ENCODE results near the gene ZCCHC7. TPM values are rescaled to one million over a fixed set of nuclear protein-coding genes. Genes with fewer than 3 reads are reported as not detected.

Gene ZCCHC7
- total RNA-seq, 1 experiment from 2014 or later: 31.2 TPM

DNA sequence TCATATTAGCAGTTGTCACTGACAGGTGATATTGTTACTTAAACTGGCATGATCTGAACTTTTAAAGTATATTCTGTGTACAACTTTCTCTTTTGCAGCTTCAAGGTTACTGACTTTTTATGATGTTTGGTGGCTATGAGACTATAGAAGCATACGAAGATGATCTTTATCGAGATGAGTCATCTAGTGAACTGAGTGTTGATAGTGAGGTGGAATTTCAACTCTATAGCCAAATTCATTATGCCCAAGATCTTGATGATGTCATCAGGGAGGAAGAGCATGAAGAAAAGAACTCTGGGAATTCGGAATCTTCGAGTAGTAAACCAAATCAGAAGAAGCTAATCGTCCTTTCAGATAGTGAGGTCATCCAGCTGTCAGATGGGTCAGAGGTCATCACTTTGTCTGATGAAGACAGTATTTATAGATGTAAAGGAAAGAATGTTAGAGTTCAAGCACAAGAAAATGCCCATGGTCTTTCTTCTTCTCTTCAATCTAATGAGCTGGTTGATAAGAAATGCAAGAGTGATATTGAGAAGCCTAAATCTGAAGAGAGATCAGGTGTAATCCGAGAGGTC lies 5.9 kb downstream of the ZCCHC7 start:
- Histone ChIP-seq H3K9ac (ENCODE audit: low read length) (no peak overlapping the region), H4K20me1 (ENCODE audit: insufficient read depth) (0 out of 2 replicates have a peak, but pooled peaks cover 6% of the 10 kb centered on the region), H3K27ac (ENCODE audit: low read depth, low read length) (no peak overlapping the region), H3K4me3 (replicated peaks in 1 of 2; ENCODE audit: low read depth in 1 of 2, low read length in 2 of 2) (no peak overlapping the region), H3K9me2 (ENCODE audit: insufficient read depth) (no peaks in the 10 kb centered on the region), H3K4me2 (ENCODE audit: low read length) (no peak overlapping the region), H3K36me3 (ENCODE audit: control insufficient read depth in 1 of 2, insufficient read depth in 2 of 2, low read length in 2 of 2) (peaks cover 12 to 18% of the 10 kb centered on the region in 2 experiments; a peak in 3 of 4 replicates), H3K27me3 (ENCODE audit: insufficient read depth, low read length) (no peaks in the 10 kb centered on the region), H3K9me3 (ENCODE audit: control insufficient read depth in 1 of 2, insufficient read depth in 1 of 2, low read depth in 1 of 2, low read length in 2 of 2) (no peaks in the 10 kb centered on the region), H2AFZ (ENCODE audit: low read depth, low read length, poor library complexity, severe bottlenecking) (no peak overlapping the region), H3K4me1 (ENCODE audit: control insufficient read depth in 1 of 2, insufficient read depth in 2 of 2, low read length in 2 of 2) (peaks cover 5% of the 10 kb centered on the region in 2 experiments), H3K79me2 (ENCODE audit: insufficient read depth, low read length) (peaks cover 91% of the 10 kb centered on the region)
- intact Hi-C loops (cut with micrococcal nuclease): no loop called here
- ChIA-PET CTCF (no interaction called here), RAD21 (ENCODE audit: low non-redundant PET in 1 of 2, low total read pairs in 2 of 2, uncharacterized antibody in 2 of 2, unreplicated experiment in 2 of 2) (no interaction called here), POLR2A (no interaction called here)
- no TSS peak for BruUV-seq (replicated peaks)
- no peak for ATAC-seq
- TF ChIP-seq EZH2phosphoT487 (IDR thresholded peaks at IDR 0.05; ENCODE audit: borderline replicate concordance): no peak
- TF ChIP-seq, protein P1, sequence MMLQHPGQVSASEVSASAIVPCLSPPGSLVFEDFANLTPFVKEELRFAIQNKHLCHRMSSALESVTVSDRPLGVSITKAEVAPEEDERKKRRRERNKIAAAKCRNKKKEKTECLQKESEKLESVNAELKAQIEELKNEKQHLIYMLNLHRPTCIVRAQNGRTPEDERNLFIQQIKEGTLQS (IDR thresholded peaks at IDR 0.05): no peak
- TF ChIP-seq SIN3A (IDR thresholded peaks at IDR 0.05; ENCODE audit: low read depth): no peak
- TF ChIP-seq, protein P2, sequence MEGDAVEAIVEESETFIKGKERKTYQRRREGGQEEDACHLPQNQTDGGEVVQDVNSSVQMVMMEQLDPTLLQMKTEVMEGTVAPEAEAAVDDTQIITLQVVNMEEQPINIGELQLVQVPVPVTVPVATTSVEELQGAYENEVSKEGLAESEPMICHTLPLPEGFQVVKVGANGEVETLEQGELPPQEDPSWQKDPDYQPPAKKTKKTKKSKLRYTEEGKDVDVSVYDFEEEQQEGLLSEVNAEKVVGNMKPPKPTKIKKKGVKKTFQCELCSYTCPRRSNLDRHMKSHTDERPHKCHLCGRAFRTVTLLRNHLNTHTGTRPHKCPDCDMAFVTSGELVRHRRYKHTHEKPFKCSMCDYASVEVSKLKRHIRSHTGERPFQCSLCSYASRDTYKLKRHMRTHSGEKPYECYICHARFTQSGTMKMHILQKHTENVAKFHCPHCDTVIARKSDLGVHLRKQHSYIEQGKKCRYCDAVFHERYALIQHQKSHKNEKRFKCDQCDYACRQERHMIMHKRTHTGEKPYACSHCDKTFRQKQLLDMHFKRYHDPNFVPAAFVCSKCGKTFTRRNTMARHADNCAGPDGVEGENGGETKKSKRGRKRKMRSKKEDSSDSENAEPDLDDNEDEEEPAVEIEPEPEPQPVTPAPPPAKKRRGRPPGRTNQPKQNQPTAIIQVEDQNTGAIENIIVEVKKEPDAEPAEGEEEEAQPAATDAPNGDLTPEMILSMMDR (IDR thresholded peaks at IDR 0.05 in 2 of 3, conservative IDR thresholded peaks at IDR 0.05 in 1 of 3; ENCODE audit: borderline replicate concordance in 1 of 3, insufficient read depth in 1 of 3, low read depth in 2 of 3, low read length in 2 of 3): no peak
- no peak for TF ChIP-seq RAD21 (IDR thresholded peaks at IDR 0.05; ENCODE audit: low read depth)
- no peak for TF ChIP-seq CEBPB (IDR thresholded peaks at IDR 0.05; ENCODE audit: low read depth)
- TF ChIP-seq YY1 (IDR thresholded peaks at IDR 0.05; ENCODE audit: extremely low read depth, insufficient replicate concordance, low read depth, low read length): no peak
- TF ChIP-seq, protein P3, sequence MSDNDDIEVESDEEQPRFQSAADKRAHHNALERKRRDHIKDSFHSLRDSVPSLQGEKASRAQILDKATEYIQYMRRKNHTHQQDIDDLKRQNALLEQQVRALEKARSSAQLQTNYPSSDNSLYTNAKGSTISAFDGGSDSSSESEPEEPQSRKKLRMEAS (IDR thresholded peaks at IDR 0.05): no peak
- no peak for TF ChIP-seq SRF (IDR thresholded peaks at IDR 0.05; ENCODE audit: low read depth)
- TF ChIP-seq JUND (IDR thresholded peaks at IDR 0.05): no peak
- TF ChIP-seq EGR1 (IDR thresholded peaks at IDR 0.05; ENCODE audit: low read depth): no peak
- no peak for TF ChIP-seq ZNF274 (IDR thresholded peaks at IDR 0.05; ENCODE audit: low read depth, low read length)
- no peak for TF ChIP-seq FOSL1 (IDR thresholded peaks at IDR 0.05; ENCODE audit: low read depth)
- TF ChIP-seq TCF7L2 (IDR thresholded peaks at IDR 0.05; ENCODE audit: borderline replicate concordance, extremely low read depth, insufficient read depth, insufficient read length): no peak
- TF ChIP-seq, protein P4, sequence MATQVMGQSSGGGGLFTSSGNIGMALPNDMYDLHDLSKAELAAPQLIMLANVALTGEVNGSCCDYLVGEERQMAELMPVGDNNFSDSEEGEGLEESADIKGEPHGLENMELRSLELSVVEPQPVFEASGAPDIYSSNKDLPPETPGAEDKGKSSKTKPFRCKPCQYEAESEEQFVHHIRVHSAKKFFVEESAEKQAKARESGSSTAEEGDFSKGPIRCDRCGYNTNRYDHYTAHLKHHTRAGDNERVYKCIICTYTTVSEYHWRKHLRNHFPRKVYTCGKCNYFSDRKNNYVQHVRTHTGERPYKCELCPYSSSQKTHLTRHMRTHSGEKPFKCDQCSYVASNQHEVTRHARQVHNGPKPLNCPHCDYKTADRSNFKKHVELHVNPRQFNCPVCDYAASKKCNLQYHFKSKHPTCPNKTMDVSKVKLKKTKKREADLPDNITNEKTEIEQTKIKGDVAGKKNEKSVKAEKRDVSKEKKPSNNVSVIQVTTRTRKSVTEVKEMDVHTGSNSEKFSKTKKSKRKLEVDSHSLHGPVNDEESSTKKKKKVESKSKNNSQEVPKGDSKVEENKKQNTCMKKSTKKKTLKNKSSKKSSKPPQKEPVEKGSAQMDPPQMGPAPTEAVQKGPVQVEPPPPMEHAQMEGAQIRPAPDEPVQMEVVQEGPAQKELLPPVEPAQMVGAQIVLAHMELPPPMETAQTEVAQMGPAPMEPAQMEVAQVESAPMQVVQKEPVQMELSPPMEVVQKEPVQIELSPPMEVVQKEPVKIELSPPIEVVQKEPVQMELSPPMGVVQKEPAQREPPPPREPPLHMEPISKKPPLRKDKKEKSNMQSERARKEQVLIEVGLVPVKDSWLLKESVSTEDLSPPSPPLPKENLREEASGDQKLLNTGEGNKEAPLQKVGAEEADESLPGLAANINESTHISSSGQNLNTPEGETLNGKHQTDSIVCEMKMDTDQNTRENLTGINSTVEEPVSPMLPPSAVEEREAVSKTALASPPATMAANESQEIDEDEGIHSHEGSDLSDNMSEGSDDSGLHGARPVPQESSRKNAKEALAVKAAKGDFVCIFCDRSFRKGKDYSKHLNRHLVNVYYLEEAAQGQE (IDR thresholded peaks at IDR 0.05; ENCODE audit: low read depth): no peak
- TF ChIP-seq ZFX (IDR thresholded peaks at IDR 0.05): no peak
- DNase-seq (ENCODE audit: low read depth, low spot score): no peak

All from HCT116 (cell line).